WTC11 (cell line): Measurements from ENCODE around the gene RTN4RL1. TPM values are rescaled to one million over a fixed set of nuclear protein-coding genes. Genes with fewer than 3 reads are reported as not detected.

ENCODE experiments used
- ATAC-seq: fragments of 200-7000 bp; cut with Tn5 transposase; 2 replicates; pipeline ENCODE4 v1.10.0; 2021; ENCODE audit warnings: mild to moderate bottlenecking, moderate library complexity
- CTCF ChIA-PET: fragments of 300-600 bp; sonication (Branson Sonifier 250); formaldehyde crosslinking; loops from one replicate; lab custom pipeline; 2021; ENCODE audit warnings: antibody characterized with exemption; lab: Charles Lee
- POLR2A ChIA-PET: fragments of 350-600 bp; sonication (Branson Sonifier 250); formaldehyde crosslinking; loops from one replicate; lab custom pipeline; 2021; ENCODE audit warnings: antibody characterized with exemption; lab: Charles Lee
- DNase-seq: peaks from one replicate; pipeline ENCODE4 v3.0.0; 2021; ENCODE audit warnings: low spot score
- H3K27ac Mint-ChIP-seq: 2 replicates; pipeline ENCODE4 v1.8.0; 2021; ENCODE audit warnings: mixed read lengths
- H3K27me3 Mint-ChIP-seq: 2 replicates; pipeline ENCODE4 v1.8.0; 2021; ENCODE audit warnings: low read depth, mild to moderate bottlenecking, moderate library complexity, mixed read lengths
- H3K36me3 Mint-ChIP-seq: 2 replicates; pipeline ENCODE4 v1.8.0; 2021; ENCODE audit warnings: mixed read lengths
- H3K4me1 Mint-ChIP-seq: 2 replicates; pipeline ENCODE4 v1.8.0; 2022; ENCODE audit warnings: mixed read lengths
- H3K4me3 Mint-ChIP-seq: 2 replicates; pipeline ENCODE4 v1.8.0; 2021; ENCODE audit warnings: mild to moderate bottlenecking, moderate library complexity, mixed read lengths
- H3K9me3 Mint-ChIP-seq: 2 replicates; pipeline ENCODE4 v1.8.0; 2021; ENCODE audit warnings: mixed read lengths
- AFF4 ChIP-seq: sonication (generic); formaldehyde crosslinking; IDR thresholded peaks from 2 replicates; pipeline ENCODE4 v1.8.1; 2023; ENCODE audit warnings: mild to moderate bottlenecking, missing genetic modification reagents, borderline replicate concordance
- CDX4 ChIP-seq: fragments of 250-450 bp; sonication (Bioruptor Pico); IDR thresholded peaks from 2 replicates; pipeline ENCODE4 v1.9.0; 2021; ENCODE audit warnings: moderate library complexity, mild to moderate bottlenecking, inconsistent platforms, borderline replicate concordance
- CTCF ChIP-seq: fragments of 200-600 bp; IDR thresholded peaks from 2 replicates; pipeline ENCODE4 v1.8.0; 2022; ENCODE audit warnings: antibody characterized with exemption
- E2F1 ChIP-seq: sonication (generic); formaldehyde crosslinking; IDR thresholded peaks from 2 replicates; pipeline ENCODE4 v1.8.0; 2022; ENCODE audit warnings: mild to moderate bottlenecking, missing genetic modification reagents
- ERG ChIP-seq: fragments of 250-450 bp; sonication (Bioruptor Pico); IDR thresholded peaks from 2 replicates; pipeline ENCODE4 v1.8.0; 2021; ENCODE audit warnings: mild to moderate bottlenecking
- ESRRA ChIP-seq: sonication (generic); formaldehyde crosslinking; IDR thresholded peaks from 2 replicates; pipeline ENCODE4 v1.8.1; 2022; ENCODE audit warnings: mild to moderate bottlenecking, missing genetic modification reagents, borderline replicate concordance
- HMGA2 ChIP-seq: fragments of 250-450 bp; sonication (Bioruptor Pico); IDR thresholded peaks from 2 replicates; pipeline ENCODE4 v1.4.0; 2021; ENCODE audit warnings: mild to moderate bottlenecking, moderate library complexity
- IRF2 ChIP-seq: sonication (generic); formaldehyde crosslinking; IDR thresholded peaks from 2 replicates; pipeline ENCODE4 v1.8.0; 2022; ENCODE audit warnings: low read depth, missing genetic modification reagents, borderline replicate concordance
- JAZF1 ChIP-seq: fragments of 250-450 bp; sonication (Bioruptor Pico); IDR thresholded peaks from 2 replicates; pipeline ENCODE4 v1.9.0; 2021; ENCODE audit warnings: moderate library complexity, mild to moderate bottlenecking, inconsistent platforms
- JUN ChIP-seq: sonication (generic); formaldehyde crosslinking; IDR thresholded peaks from 2 replicates; pipeline ENCODE4 v1.8.0; 2023; ENCODE audit warnings: mild to moderate bottlenecking, missing genetic modification reagents
- NR1H2 ChIP-seq: sonication (generic); formaldehyde crosslinking; IDR thresholded peaks from 2 replicates; pipeline ENCODE4 v1.9.0; 2021; ENCODE audit warnings: mild to moderate bottlenecking, moderate library complexity, missing genetic modification reagents
- NR3C1 ChIP-seq: sonication (generic); formaldehyde crosslinking; conservative IDR thresholded peaks from 2 replicates; pipeline ENCODE4 v1.8.1; 2023; ENCODE audit warnings: low read depth, mild to moderate bottlenecking, missing genetic modification reagents
- PRRX2 ChIP-seq: fragments of 250-450 bp; sonication (Bioruptor Pico); IDR thresholded peaks from 2 replicates; pipeline ENCODE4 v1.8.0; 2021; ENCODE audit warnings: mild to moderate bottlenecking
- SMAD3 ChIP-seq: sonication (generic); formaldehyde crosslinking; IDR thresholded peaks from 2 replicates; pipeline ENCODE4 v1.8.0; 2022; ENCODE audit warnings: missing genetic modification reagents, mild to moderate bottlenecking, borderline replicate concordance
- SOX15 ChIP-seq: fragments of 250-450 bp; sonication (Bioruptor Pico); IDR thresholded peaks from 2 replicates; pipeline ENCODE4 v1.9.0; 2021; ENCODE audit warnings: mild to moderate bottlenecking
- TEAD4 ChIP-seq: sonication (generic); formaldehyde crosslinking; IDR thresholded peaks from 2 replicates; pipeline ENCODE4 v1.8.0; 2022; ENCODE audit warnings: mild to moderate bottlenecking, missing genetic modification reagents
- ZMAT4 ChIP-seq: fragments of 250-450 bp; sonication (Bioruptor Pico); IDR thresholded peaks from 2 replicates; pipeline ENCODE4 v1.9.0; 2021; ENCODE audit warnings: mild to moderate bottlenecking
- ZNF219 ChIP-seq: sonication (generic); formaldehyde crosslinking; IDR thresholded peaks from 2 replicates; pipeline ENCODE4 v1.8.0; 2023; ENCODE audit warnings: missing genetic modification reagents, mild to moderate bottlenecking, borderline replicate concordance
- ZNF416 ChIP-seq: fragments of 250-450 bp; sonication (Bioruptor Pico); IDR thresholded peaks from 2 replicates; pipeline ENCODE4 v1.9.0; 2021; ENCODE audit warnings: mild to moderate bottlenecking, inconsistent platforms
- total RNA-seq: library from RNA; stranded (reverse); gene quantifications from 3 replicates; pipeline ENCODE4 v1.2.3, GENCODE V29; 2021

The RTN4RL1 gene
- total RNA-seq, 1 experiment from 2014 or later = 0.72 TPM

- ChIA-PET CTCF (interaction anchor here (0.6 to 1.2 kb wide), 2 partner anchors 10 to 171 kb away, joined by 3 to 4 read pairs; no protein-coding TSS in a partner anchor), POLR2A (no interaction called here)
- H3K36me3 Mint-ChIP-seq = peaks cover 3% of the 10 kb centered on the region
- no peak for TF ChIP-seq CDX4 (CRISPR knock-in tag)
- no peak for TF ChIP-seq AFF4 (CRISPR knock-in tag)
- no peak for TF ChIP-seq ERG (CRISPR knock-in tag)
- TF ChIP-seq NR1H2 = no peak
- TF ChIP-seq ZMAT4 (CRISPR knock-in tag) = no peak
- no peak for TF ChIP-seq PRRX2
- peaks cover 36% of the 10 kb centered on the region for H3K4me1 Mint-ChIP-seq
- ATAC-seq = no peak
- no peak overlapping the region for H3K4me3 Mint-ChIP-seq
- peaks cover 47% of the 10 kb centered on the region for H3K27me3 Mint-ChIP-seq
- no peak for DNase-seq
- H3K9me3 Mint-ChIP-seq = no peaks in the 10 kb centered on the region
- no peak overlapping the region for H3K27ac Mint-ChIP-seq
These were observed 35.7 kb upstream of the RTN4RL1 start for GRCh38 chr17:2060681-2061440.

- Mint-ChIP-seq H3K4me1 (peaks cover 36% of the 10 kb centered on the region), H3K9me3 (no peaks in the 10 kb centered on the region), H3K27ac (no peak overlapping the region), H3K4me3 (no peak overlapping the region), H3K36me3 (peaks cover 3% of the 10 kb centered on the region)
- DNase-seq = no peak
- CTCF ChIA-PET = interaction anchor here (0.6 to 6.2 kb wide), 4 partner anchors 10 to 185 kb away, joined by 3 to 229 read pairs (median 11); no protein-coding TSS in a partner anchor
- TF ChIP-seq TEAD4 (CRISPR knock-in tag) (no peak), ZNF416 (CRISPR knock-in tag) (no peak), JAZF1 (CRISPR knock-in tag) (no peak), IRF2 (CRISPR knock-in tag) (no peak), NR3C1 (CRISPR knock-in tag) (no peak), AFF4 (CRISPR knock-in tag) (no peak), CTCF (no peak), ESRRA (no peak), SOX15 (CRISPR knock-in tag) (no peak), CDX4 (CRISPR knock-in tag) (no peak), E2F1 (no peak), HMGA2 (no peak), ZNF219 (CRISPR knock-in tag) (no peak), JUN (no peak), SMAD3 (CRISPR knock-in tag) (no peak)
- TF ChIP-seq, all 79 proteins: peak for 0
- no peak for ATAC-seq
- peaks cover 47% of the 10 kb centered on the region for H3K27me3 Mint-ChIP-seq
- POLR2A ChIA-PET = no interaction called here
These were observed 35.2 kb upstream of the RTN4RL1 start for GRCh38 chr17:2060385-2060658.
